ENCODE measurements around the gene SLC25A25.
"Not testable (repeated sequence)": the region's sequence is repeated elsewhere in the genome, so short reads cannot be mapped to it uniquely, and the experiment has no call there.

The SLC25A25 gene

GRCh38 chr9:128043467-128043868, 24.6 kb upstream of the SLC25A25 start:
- H3K79me2 ChIP-seq, result no peaks in the 10 kb centered on the region
- peak overlapping the region; percentile 41 for H3K4me2 ChIP-seq (ENCODE audit: low read length)
- peak overlapping the region; percentile 65 for H3K27ac ChIP-seq
- H3K27me3 ChIP-seq (ENCODE audit: control insufficient read depth, insufficient read depth, low read length), result no peaks in the 10 kb centered on the region
- TF ChIP-seq, protein P1, sequence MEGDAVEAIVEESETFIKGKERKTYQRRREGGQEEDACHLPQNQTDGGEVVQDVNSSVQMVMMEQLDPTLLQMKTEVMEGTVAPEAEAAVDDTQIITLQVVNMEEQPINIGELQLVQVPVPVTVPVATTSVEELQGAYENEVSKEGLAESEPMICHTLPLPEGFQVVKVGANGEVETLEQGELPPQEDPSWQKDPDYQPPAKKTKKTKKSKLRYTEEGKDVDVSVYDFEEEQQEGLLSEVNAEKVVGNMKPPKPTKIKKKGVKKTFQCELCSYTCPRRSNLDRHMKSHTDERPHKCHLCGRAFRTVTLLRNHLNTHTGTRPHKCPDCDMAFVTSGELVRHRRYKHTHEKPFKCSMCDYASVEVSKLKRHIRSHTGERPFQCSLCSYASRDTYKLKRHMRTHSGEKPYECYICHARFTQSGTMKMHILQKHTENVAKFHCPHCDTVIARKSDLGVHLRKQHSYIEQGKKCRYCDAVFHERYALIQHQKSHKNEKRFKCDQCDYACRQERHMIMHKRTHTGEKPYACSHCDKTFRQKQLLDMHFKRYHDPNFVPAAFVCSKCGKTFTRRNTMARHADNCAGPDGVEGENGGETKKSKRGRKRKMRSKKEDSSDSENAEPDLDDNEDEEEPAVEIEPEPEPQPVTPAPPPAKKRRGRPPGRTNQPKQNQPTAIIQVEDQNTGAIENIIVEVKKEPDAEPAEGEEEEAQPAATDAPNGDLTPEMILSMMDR (IDR thresholded peaks at IDR 0.05), result no peak
- peaks cover 8% of the 10 kb centered on the region for H3K4me1 ChIP-seq
- no peaks in the 10 kb centered on the region for H3K36me3 ChIP-seq (ENCODE audit: control insufficient read depth, insufficient read depth, low read length)
- H3K4me3 ChIP-seq (ENCODE audit: low read depth, low read length), result peak overlapping the region; percentile 22
- no peak overlapping the region for H3K9ac ChIP-seq
- peak overlapping the region; percentile 57 for H2AFZ ChIP-seq
- H3K9me3 ChIP-seq (ENCODE audit: control insufficient read depth, low read length), result no peaks in the 10 kb centered on the region

DNA sequence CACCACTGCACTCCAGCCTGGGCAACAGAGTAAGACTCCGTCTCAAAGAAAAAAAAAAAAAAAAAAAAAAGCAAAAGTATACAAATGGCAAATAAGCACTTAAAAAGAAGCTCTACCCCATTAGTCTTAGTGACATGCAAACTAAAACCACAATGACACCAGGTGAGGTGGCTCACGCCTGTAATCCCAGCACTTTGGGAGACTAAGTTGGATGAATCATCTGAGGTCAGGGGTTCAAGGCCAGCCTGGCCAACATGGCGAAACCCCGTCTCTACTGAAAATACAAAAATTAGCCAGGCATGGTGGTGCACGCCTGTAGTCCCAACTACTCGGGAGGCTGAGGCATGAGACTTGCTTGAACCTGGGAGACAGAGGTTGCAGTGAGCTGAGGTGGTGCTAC, 22.6 kb upstream of the SLC25A25 start:
- H3K27me3 ChIP-seq (ENCODE audit: control insufficient read depth, insufficient read depth, low read length); H3K9ac ChIP-seq; H3K4me1 ChIP-seq; H2AFZ ChIP-seq; H3K79me2 ChIP-seq; H3K9me3 ChIP-seq (ENCODE audit: control insufficient read depth, low read length); H3K4me2 ChIP-seq (ENCODE audit: low read length); H3K27ac ChIP-seq; H3K4me3 ChIP-seq (ENCODE audit: low read depth, low read length); H3K36me3 ChIP-seq (ENCODE audit: control insufficient read depth, insufficient read depth, low read length): not testable (repeated sequence)

DNA sequence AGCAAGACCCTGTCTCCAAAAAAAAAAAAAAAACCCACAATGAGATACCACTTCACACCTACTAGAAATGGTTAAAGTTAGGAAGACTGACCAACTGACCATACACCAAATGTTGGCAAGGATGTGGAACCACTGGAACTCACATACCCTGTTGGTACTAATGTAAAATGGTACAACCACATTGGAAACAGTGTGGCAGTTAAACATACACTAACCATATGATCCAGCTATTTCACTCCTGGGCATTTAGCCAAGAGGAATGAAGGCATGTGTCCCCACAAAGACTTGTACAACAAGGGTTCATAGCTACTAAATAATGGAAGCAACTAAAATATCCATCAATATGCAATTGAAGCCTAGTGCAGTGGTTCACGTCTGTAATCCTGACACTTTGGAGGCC, 22.2 kb upstream of the SLC25A25 start:
- Histone ChIP-seq H3K36me3 (ENCODE audit: control insufficient read depth, insufficient read depth, low read length) (no peaks in the 10 kb centered on the region), H3K27ac (no peak overlapping the region), H3K4me2 (ENCODE audit: low read length) (no peak overlapping the region), H3K27me3 (ENCODE audit: control insufficient read depth, insufficient read depth, low read length) (no peaks in the 10 kb centered on the region), H2AFZ (no peak overlapping the region), H3K9me3 (ENCODE audit: control insufficient read depth, low read length) (no peaks in the 10 kb centered on the region), H3K9ac (no peak overlapping the region), H3K4me3 (ENCODE audit: low read depth, low read length) (no peak overlapping the region), H3K79me2 (no peaks in the 10 kb centered on the region), H3K4me1 (peaks cover 8% of the 10 kb centered on the region)
- TF ChIP-seq, protein P1 (IDR thresholded peaks at IDR 0.05), result no peak

DNA sequence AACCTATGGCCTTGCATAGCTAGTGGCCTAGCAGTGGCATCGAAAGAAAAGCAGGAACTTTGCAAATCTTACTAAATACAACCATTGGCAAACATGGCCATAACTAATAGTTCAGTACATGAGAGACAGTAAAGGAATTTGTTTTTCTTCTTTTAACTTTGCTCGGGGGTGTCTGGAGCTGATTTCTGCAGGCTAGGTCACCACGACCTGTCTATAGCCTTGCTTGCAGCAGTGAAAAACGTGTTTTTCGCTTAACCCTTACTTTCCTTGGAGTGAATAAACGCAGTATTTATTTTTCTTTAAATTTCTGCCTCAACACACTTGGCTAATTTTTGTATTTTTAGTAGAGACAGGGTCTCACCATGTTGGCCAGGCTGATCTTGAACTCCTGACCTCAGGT, 20.8 kb upstream of the SLC25A25 start:
- Histone ChIP-seq H3K79me2 (no peaks in the 10 kb centered on the region), H3K4me3 (ENCODE audit: low read depth, low read length) (no peak overlapping the region), H3K27ac (no peak overlapping the region), H2AFZ (no peak overlapping the region), H3K9ac (no peak overlapping the region), H3K27me3 (ENCODE audit: control insufficient read depth, insufficient read depth, low read length) (no peaks in the 10 kb centered on the region), H3K36me3 (ENCODE audit: control insufficient read depth, insufficient read depth, low read length) (no peaks in the 10 kb centered on the region), H3K4me1 (peaks cover 8% of the 10 kb centered on the region), H3K4me2 (ENCODE audit: low read length) (no peak overlapping the region), H3K9me3 (ENCODE audit: control insufficient read depth, low read length) (no peaks in the 10 kb centered on the region)
- TF ChIP-seq, protein P1 (IDR thresholded peaks at IDR 0.05), result no peak

DNA sequence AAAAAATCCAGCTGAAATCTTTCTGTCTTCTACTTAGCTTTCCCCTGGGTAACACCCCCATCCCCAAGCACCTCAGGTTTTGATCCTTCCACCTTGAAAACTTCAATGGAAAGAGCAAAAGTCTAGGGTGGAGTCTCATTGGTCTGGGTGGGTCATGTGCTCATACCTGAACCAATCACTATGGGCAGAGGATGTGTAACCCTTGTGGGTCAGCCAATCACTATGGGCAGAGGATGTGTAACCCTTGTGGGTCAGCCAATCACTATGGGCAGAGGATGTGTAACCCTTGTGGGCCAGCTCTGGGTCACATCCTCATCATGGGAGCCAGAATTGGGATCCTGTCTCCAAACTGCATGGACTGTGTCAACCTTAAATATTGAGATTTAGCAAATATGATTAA, 19.4 kb upstream of the SLC25A25 start:
- H2AFZ ChIP-seq, result no peak overlapping the region
- no peak overlapping the region for H3K27ac ChIP-seq
- H3K9me3 ChIP-seq (ENCODE audit: control insufficient read depth, low read length), result no peaks in the 10 kb centered on the region
- TF ChIP-seq, protein P1 (IDR thresholded peaks at IDR 0.05), result no peak
- no peak overlapping the region for H3K9ac ChIP-seq
- no peaks in the 10 kb centered on the region for H3K27me3 ChIP-seq (ENCODE audit: control insufficient read depth, insufficient read depth, low read length)
- H3K4me3 ChIP-seq (ENCODE audit: low read depth, low read length), result no peak overlapping the region
- no peaks in the 10 kb centered on the region for H3K36me3 ChIP-seq (ENCODE audit: control insufficient read depth, insufficient read depth, low read length)
- H3K79me2 ChIP-seq, result no peaks in the 10 kb centered on the region
- H3K4me2 ChIP-seq (ENCODE audit: low read length), result no peak overlapping the region
- peaks cover 6% of the 10 kb centered on the region for H3K4me1 ChIP-seq
